GM19240 (cell line): Measurements from ENCODE around the gene ATG101.

Experiments used
- DNase-seq: peaks from one replicate; pipeline ENCODE4 v3.0.0; 2011; ENCODE audit warnings: low spot score; ENCODE audit not compliant: insufficient read length

The ATG101 gene

GRCh38 chr12:52057638-52058576, 11.9 kb upstream of the ATG101 start:
- no peak for DNase-seq

- no peak for DNase-seq
Observed at GRCh38 chr12:52058631-52059361, 11.0 kb upstream of the ATG101 start.

GRCh38 chr12:52059582-52060497, 9.9 kb upstream of the ATG101 start:
- DNase-seq: no peak

GRCh38 chr12:52060498-52061177, 9.1 kb upstream of the ATG101 start:
- no peak for DNase-seq

- no peak for DNase-seq
Observed at GRCh38 chr12:52061470-52062166, 8.2 kb upstream of the ATG101 start.

GRCh38 chr12:52062167-52063081, 7.4 kb upstream of the ATG101 start:
- no peak for DNase-seq

- DNase-seq: no peak
Observed at GRCh38 chr12:52063082-52063924, 6.5 kb upstream of the ATG101 start.

GRCh38 chr12:52063981-52064649, 5.7 kb upstream of the ATG101 start:
- no peak for DNase-seq

- DNase-seq: no peak
Observed at GRCh38 chr12:52066346-52067080, 3.3 kb upstream of the ATG101 start.

- no peak for DNase-seq
Observed at GRCh38 chr12:52067081-52067374, 2.8 kb upstream of the ATG101 start.

- no peak for DNase-seq
Observed at GRCh38 chr12:52070185-52070925, 577 bp downstream of the ATG101 start.

GRCh38 chr12:52073531-52074381, 4.0 kb downstream of the ATG101 start:
- no peak for DNase-seq

GRCh38 chr12:52074971-52075724, 5.4 kb downstream of the ATG101 start:
- DNase-seq: no peak

- no peak for DNase-seq
Observed at GRCh38 chr12:52076811-52077210, 7.0 kb downstream of the ATG101 start.

- no peak for DNase-seq
Observed at GRCh38 chr12:52078276-52078675, 8.5 kb downstream of the ATG101 start.
